Left colon (tissue), 2 donors: ENCODE data around the gene TNIP1. TPM values are rescaled to one million over a fixed set of nuclear protein-coding genes. Genes with fewer than 3 reads are reported as not detected.

Source experiments
- ATAC-seq: fragments of 200-7000 bp; cut with Tn5 transposase; one replicate; pipeline ENCODE4 v1.9.1; 2020; ENCODE audit warnings: mild to moderate bottlenecking, moderate library complexity
- DNase-seq, 2 donors: peaks; one replicate each; pipeline ENCODE4 v3.0.0-alpha.2; 2020
- intact Hi-C, 2 donors: fragments of 100-400 bp; cut with DNase I in 1 of 2; cut with micrococcal nuclease in 1 of 2; formaldehyde crosslinking; loops; one replicate each; pipeline versions ENCODE4 v1.11.2 to v1.14.0; 2022; cut with DNase I, micrococcal nuclease
- total RNA-seq, 2 donors: library from RNA; stranded (reverse); fragmentation: NEBNext Ultra II Directional; extraction: Animal tissue kit (Norgen Biotek cat#: 25700); gene quantifications; one replicate each; pipeline ENCODE4 v1.2.1, GENCODE V29; 2021
- donor health status: DM: no; HTN: no; CAD: no.
- donor health status: DM: yes; HTN: yes; CAD: no.

The TNIP1 gene
- total RNA-seq, 2 donors from 2014 or later: 200 to 215 TPM

GRCh38 chr5:151074557-151074956, 6.3 kb downstream of the TNIP1 start:
- intact Hi-C loops: no loop called here
- DNase-seq (no peak), ATAC-seq (no peak)

- intact Hi-C loops: no loop called here
- DNase-seq: no peak
- no peak for ATAC-seq
Measured at GRCh38 chr5:151073280-151073679, 7.6 kb downstream of the TNIP1 start.

GRCh38 chr5:151072630-151073025, 8.2 kb downstream of the TNIP1 start:
- DNase-seq (no peak), ATAC-seq (peak; percentile 63)
- intact Hi-C loops: no loop called here

GRCh38 chr5:151071848-151072629, 8.8 kb downstream of the TNIP1 start:
- DNase-seq (no peak), ATAC-seq (no peak)
- intact Hi-C loops: no loop called here

GRCh38 chr5:151071021-151071420, 9.8 kb downstream of the TNIP1 start:
- intact Hi-C loops: no loop called here
- no peak for ATAC-seq
- no peak for DNase-seq

- no peak for DNase-seq
- intact Hi-C loops: no loop called here
- no peak for ATAC-seq
Measured at GRCh38 chr5:151070449-151070848, 10.4 kb downstream of the TNIP1 start.

GRCh38 chr5:151068433-151069197, 12.2 kb downstream of the TNIP1 start:
- intact Hi-C loops: no loop called here

GRCh38 chr5:151067632-151068432, 13.0 kb downstream of the TNIP1 start:
- intact Hi-C loops: no loop called here
- no peak for DNase-seq
- no peak for ATAC-seq

More at GRCh38 chr5:151068433-151069197, 12.2 kb downstream of the TNIP1 start:
- ATAC-seq (no peak), DNase-seq (no peak)

- intact Hi-C loops: no loop called here
- ATAC-seq (no peak), DNase-seq (no peak)
Measured at GRCh38 chr5:151066920-151067319, 13.9 kb downstream of the TNIP1 start.

- intact Hi-C loops: no loop called here
- DNase-seq (no peak), ATAC-seq (no peak)
Measured at GRCh38 chr5:151065609-151066008, 15.2 kb downstream of the TNIP1 start.

GRCh38 chr5:151064916-151065499, 15.8 kb downstream of the TNIP1 start:
- intact Hi-C loops: no loop called here

GRCh38 chr5:151063142-151063989, 17.5 kb downstream of the TNIP1 start:
- no peak for DNase-seq
- ATAC-seq: no peak
- intact Hi-C loops: no loop called here

More at GRCh38 chr5:151064916-151065499, 15.8 kb downstream of the TNIP1 start:
- ATAC-seq: no peak
- no peak for DNase-seq

GRCh38 chr5:151062405-151063141, 18.3 kb downstream of the TNIP1 start:
- intact Hi-C loops: no loop called here
- no peak for DNase-seq
- peak; percentile 17 for ATAC-seq

GRCh38 chr5:151060742-151061141, 20.1 kb downstream of the TNIP1 start:
- intact Hi-C loops: no loop called here
- no peak for DNase-seq
- no peak for ATAC-seq

- ATAC-seq (no peak), DNase-seq (no peak)
- intact Hi-C loops: loop anchor here (10.0 kb wide), 2 partner anchors 56 to 186 kb away; no protein-coding TSS in a partner anchor
Measured at GRCh38 chr5:151058891-151059489, 21.8 kb downstream of the TNIP1 start.

- ATAC-seq: no peak
- intact Hi-C loops: loop anchor here (10.0 kb wide), 2 partner anchors 56 to 186 kb away; no protein-coding TSS in a partner anchor
- DNase-seq: no peak
Measured at GRCh38 chr5:151058301-151058700, 22.5 kb downstream of the TNIP1 start.
